Nephron progenitor cell (in vitro differentiated cells): ENCODE results near the gene TET3.

Experiments
- DNase-seq: peaks from one replicate; pipeline ENCODE4 v3.0.0; 2021
- H3K27ac Mint-ChIP-seq: 2 replicates; pipeline ENCODE4 v1.8.0; 2021; ENCODE audit warnings: mild to moderate bottlenecking, moderate library complexity, mixed read lengths
- H3K27me3 Mint-ChIP-seq: 2 replicates; pipeline ENCODE4 v1.8.0; 2021; ENCODE audit warnings: mild to moderate bottlenecking, low read depth, mixed read lengths; ENCODE audit not compliant: poor library complexity
- H3K36me3 Mint-ChIP-seq: 2 replicates; pipeline ENCODE4 v1.8.0; 2021; ENCODE audit warnings: low read depth, mixed read lengths
- H3K4me1 Mint-ChIP-seq: 2 replicates; pipeline ENCODE4 v1.8.0; 2021; ENCODE audit warnings: mixed read lengths
- H3K4me3 Mint-ChIP-seq: 2 replicates; pipeline ENCODE4 v1.8.0; 2021; ENCODE audit warnings: mild to moderate bottlenecking, moderate library complexity, mixed read lengths
- H3K9me3 Mint-ChIP-seq: 2 replicates; pipeline ENCODE4 v1.8.0; 2021; ENCODE audit warnings: mild to moderate bottlenecking, moderate library complexity, mixed read lengths
- CTCF ChIP-seq: fragments of 200-600 bp; sonication (generic); IDR thresholded peaks from 2 replicates; pipeline ENCODE4 v1.5.0; 2021; ENCODE audit warnings: antibody characterized with exemption

TET3 gene

DNA sequence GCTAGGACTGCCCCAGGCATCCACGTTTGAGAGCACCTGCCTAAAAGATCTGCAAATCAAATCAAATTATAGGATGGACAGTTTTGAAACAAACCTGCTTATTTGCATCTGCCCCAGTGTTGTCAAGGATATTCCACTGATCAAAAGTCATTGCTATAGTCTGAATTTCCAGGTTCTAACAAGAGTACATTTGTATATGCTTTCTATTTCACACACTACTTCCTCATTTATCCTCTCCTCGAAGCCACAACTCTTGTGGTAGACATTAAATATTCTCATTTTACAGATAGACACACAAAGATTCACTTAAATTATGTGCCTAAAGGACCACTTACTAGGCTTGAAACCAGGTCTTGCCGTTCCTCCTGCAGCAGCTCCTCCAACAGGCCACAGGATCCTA is 11.9 kb upstream of the TET3 start:
- no peaks in the 10 kb centered on the region for H3K36me3 Mint-ChIP-seq
- no peak overlapping the region for H3K4me3 Mint-ChIP-seq
- no peaks in the 10 kb centered on the region for H3K9me3 Mint-ChIP-seq
- no peak overlapping the region for H3K27ac Mint-ChIP-seq
- no peak for DNase-seq
- H3K4me1 Mint-ChIP-seq, result peaks cover 27% of the 10 kb centered on the region
- peaks cover 36% of the 10 kb centered on the region for H3K27me3 Mint-ChIP-seq
- TF ChIP-seq CTCF, result no peak

GRCh38 chr2:73975731-73976130 is 9.0 kb upstream of the TET3 start:
- H3K27me3 Mint-ChIP-seq, result peaks cover 47% of the 10 kb centered on the region
- H3K27ac Mint-ChIP-seq, result no peak overlapping the region
- H3K4me3 Mint-ChIP-seq, result no peak overlapping the region
- no peak for TF ChIP-seq CTCF
- no peaks in the 10 kb centered on the region for H3K36me3 Mint-ChIP-seq
- DNase-seq, result no peak
- no peaks in the 10 kb centered on the region for H3K9me3 Mint-ChIP-seq
- peaks cover 23% of the 10 kb centered on the region for H3K4me1 Mint-ChIP-seq

- TF ChIP-seq CTCF, result no peak
- Mint-ChIP-seq H3K36me3 (no peaks in the 10 kb centered on the region), H3K9me3 (no peaks in the 10 kb centered on the region), H3K27ac (no peak overlapping the region), H3K4me3 (no peak overlapping the region), H3K27me3 (peaks cover 53% of the 10 kb centered on the region), H3K4me1 (peaks cover 27% of the 10 kb centered on the region)
- DNase-seq, result no peak
These were observed 7.9 kb upstream of the TET3 start for GRCh38 chr2:73976803-73977202.

- Mint-ChIP-seq H3K36me3 (no peaks in the 10 kb centered on the region), H3K27me3 (peaks cover 57% of the 10 kb centered on the region), H3K4me1 (peaks cover 33% of the 10 kb centered on the region), H3K4me3 (no peak overlapping the region), H3K27ac (no peak overlapping the region), H3K9me3 (no peaks in the 10 kb centered on the region)
- TF ChIP-seq CTCF, result no peak
- no peak for DNase-seq
These were observed 7.2 kb upstream of the TET3 start for GRCh38 chr2:73977466-73977865.

DNA sequence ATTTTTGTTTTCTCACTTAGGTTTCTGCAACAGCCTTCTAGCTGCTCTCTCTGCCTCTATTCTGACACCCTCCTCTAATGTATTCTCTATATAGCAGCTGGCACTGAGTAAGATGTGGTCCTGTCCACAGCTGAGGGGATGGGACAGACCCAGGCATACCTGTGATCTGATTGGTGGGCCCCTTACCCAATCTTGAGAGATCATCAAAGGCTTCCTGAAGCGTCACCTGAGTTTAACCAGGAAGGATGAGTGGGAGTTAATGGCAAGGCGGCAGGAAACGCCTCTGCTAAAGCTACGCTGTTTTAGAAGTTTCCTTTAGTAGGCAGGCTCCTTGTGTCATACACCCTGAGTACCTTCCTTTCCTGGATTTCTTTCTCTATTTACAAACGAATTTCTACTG is 5.7 kb upstream of the TET3 start:
- DNase-seq, result no peak
- H3K9me3 Mint-ChIP-seq, result no peaks in the 10 kb centered on the region
- H3K27me3 Mint-ChIP-seq, result peaks cover 61% of the 10 kb centered on the region
- H3K4me3 Mint-ChIP-seq, result no peak overlapping the region
- H3K36me3 Mint-ChIP-seq, result no peaks in the 10 kb centered on the region
- peaks cover 48% of the 10 kb centered on the region for H3K4me1 Mint-ChIP-seq
- H3K27ac Mint-ChIP-seq, result no peak overlapping the region
- no peak for TF ChIP-seq CTCF

DNA sequence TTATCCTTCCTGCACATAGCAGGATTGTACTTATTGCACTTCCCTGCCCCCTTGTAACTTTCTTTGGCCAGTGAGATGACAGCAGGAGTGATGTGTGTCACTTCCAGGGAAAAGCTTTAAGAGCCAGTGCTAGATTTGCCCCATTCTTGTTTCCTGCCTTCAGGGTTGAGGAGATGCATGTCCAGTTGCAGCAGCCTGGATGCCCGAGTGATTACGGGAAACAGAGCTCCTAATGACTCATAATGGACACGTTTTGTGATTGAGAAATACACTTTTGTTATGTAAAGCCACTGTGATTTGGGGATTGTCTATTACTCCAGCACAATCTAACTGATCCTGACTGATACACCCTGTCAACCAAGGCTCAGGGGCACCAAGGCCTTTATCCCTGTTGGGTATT is 5.0 kb upstream of the TET3 start:
- Mint-ChIP-seq H3K4me1 (peaks cover 48% of the 10 kb centered on the region), H3K4me3 (no peak overlapping the region), H3K36me3 (no peaks in the 10 kb centered on the region), H3K27me3 (peaks cover 61% of the 10 kb centered on the region), H3K27ac (no peak overlapping the region), H3K9me3 (no peaks in the 10 kb centered on the region)
- DNase-seq, result no peak
- TF ChIP-seq CTCF, result no peak
